Measurements from ENCODE around the gene CLDN25. TPM values are rescaled to one million over a fixed set of nuclear protein-coding genes. Genes with fewer than 3 reads are reported as not detected.
A peak's percentile ranks its signal among the peaks of the same experiment; 100 is the strongest.

The CLDN25 gene
- total RNA-seq (2014; rRNA removed; shearing (Covaris generic)) = not detected in 2 replicates
- polyA plus RNA-seq (2016; fragmentation: Nextera tagmentation; extraction: Ambion mirVana) = not detected in 2 replicates
- long read RNA-seq = 0 reads

- H3K9me2 ChIP-seq (ENCODE audit: insufficient read depth) = no peaks in the 10 kb centered on the region
- no peak within 1 kb of the TSS for H3K4me3 Mint-ChIP-seq
- H4K20me1 ChIP-seq (replicated peaks; ENCODE audit: insufficient read depth) = no peaks in the 10 kb centered on the region
- ATAC-seq (no peak), DNase-seq (ENCODE audit: low spot score) (no peak)
- no peaks in the 10 kb centered on the region for H3K27me3 ChIP-seq (ENCODE audit: insufficient read depth)
- 0 out of 2 replicates have a peak within 1 kb of the TSS, but pooled peaks have one; percentile 18 for H2AFZ ChIP-seq
- H3K79me2 ChIP-seq (replicated peaks; ENCODE audit: insufficient read depth) = no peaks in the 10 kb centered on the region
- no peak for TF ChIP-seq EZH2 (IDR thresholded peaks at IDR 0.05; ENCODE audit: low read depth, unreplicated experiment)
- TF ChIP-seq NANOG (IDR thresholded peaks at IDR 0.05; ENCODE audit: borderline replicate concordance) = no peak
- no peak for TF ChIP-seq ZNF462 (CRISPR knock-in tag; IDR thresholded peaks at IDR 0.05)
- no peak for TF ChIP-seq STAT1 (IDR thresholded peaks at IDR 0.05; ENCODE audit: unreplicated experiment)
- no peak for TF ChIP-seq REST (IDR thresholded peaks at IDR 0.05; ENCODE audit: unreplicated experiment)
- no peak for TF ChIP-seq JUNB (IDR thresholded peaks at IDR 0.05; ENCODE audit: unreplicated experiment)
- no peak for TF ChIP-seq POLR2AphosphoS5 (IDR thresholded peaks at IDR 0.05; ENCODE audit: low read depth)
- TF ChIP-seq ZNF331 (CRISPR knock-in tag; IDR thresholded peaks at IDR 0.05; ENCODE audit: low read depth) = no peak
- no peak for TF ChIP-seq CREB1 (CRISPR knock-in tag; IDR thresholded peaks at IDR 0.05; ENCODE audit: low read depth)
- no peak for TF ChIP-seq CTCF (conservative IDR thresholded peaks at IDR 0.05; ENCODE audit: low read depth in 2 of 2)
- TF ChIP-seq EZH2phosphoT487 (IDR thresholded peaks at IDR 0.05; ENCODE audit: unreplicated experiment) = no peak
- no peak for TF ChIP-seq ZNF114 (CRISPR knock-in tag; IDR thresholded peaks at IDR 0.05)
- no peak for TF ChIP-seq ETS1 (IDR thresholded peaks at IDR 0.05)
- H3K9me3 Mint-ChIP-seq = no peaks in the 10 kb centered on the region
- no peak within 1 kb of the TSS for H3K4me3 ChIP-seq
- no peaks in the 10 kb centered on the region for H3K36me3 ChIP-seq (ENCODE audit: insufficient read depth)
- H3K27ac ChIP-seq (ENCODE audit: low read depth) = no peak within 1 kb of the TSS
- no peak within 1 kb of the TSS for H3K27ac Mint-ChIP-seq
- no peaks in the 10 kb centered on the region for H3K4me1 ChIP-seq (ENCODE audit: insufficient read depth)
- H3K27me3 Mint-ChIP-seq (ENCODE audit: insufficient read depth, low read depth, poor library complexity) = no peaks in the 10 kb centered on the region
- H3K4me1 Mint-ChIP-seq = no peaks in the 10 kb centered on the region
- no peaks in the 10 kb centered on the region for H3F3A ChIP-seq (replicated peaks; ENCODE audit: low read depth)
- H3K4me2 ChIP-seq = no peak within 1 kb of the TSS
- no peaks in the 10 kb centered on the region for H3K36me3 Mint-ChIP-seq (ENCODE audit: low read depth)
Measured at GRCh38 chr11:113779496-113779895, at the start of gene CLDN25. TSS of gene CLDN25 (plus strand) at chr11:113779796. CDS start at chr11:113779796, 0 bp downstream.

Measured in GM23338 (cell line).